ENCODE results near the gene CNTNAP5.

Gene CNTNAP5

GRCh38 chr2:124165698-124166097 is 140.6 kb downstream of the CNTNAP5 start:
- Histone ChIP-seq H4K12ac (ENCODE audit: low read depth, low read length) (no peak overlapping the region), H3K79me1 (ENCODE audit: low read length) (no peaks in the 10 kb centered on the region), H4K91ac (ENCODE audit: low read depth, low read length) (no peak overlapping the region), H3K4ac (ENCODE audit: low read depth, low read length) (no peak overlapping the region), H2BK120ac (ENCODE audit: insufficient read depth, low read length, poor library complexity) (no peak overlapping the region), H2BK12ac (ENCODE audit: low read length) (no peak overlapping the region), H3K27me3 (ENCODE audit: insufficient read depth, low read length) (no peaks in the 10 kb centered on the region), H3K23ac (ENCODE audit: low read length) (no peak overlapping the region), H3K4me2 (ENCODE audit: low read length) (no peak overlapping the region), H3K18ac (ENCODE audit: low read length) (no peak overlapping the region), H2AK5ac (ENCODE audit: low read length) (no peak overlapping the region), H3K4me3 (ENCODE audit: low read depth, low read length) (no peak overlapping the region), H3K9me3 (ENCODE audit: insufficient read depth, low read depth, low read length) (no peaks in the 10 kb centered on the region), H3K36me3 (ENCODE audit: control insufficient read depth in 1 of 2, insufficient read depth in 2 of 2, low read length in 2 of 2) (no peaks in the 10 kb centered on the region), H3K9ac (ENCODE audit: low read length) (no peak overlapping the region), H3K14ac (ENCODE audit: low read length) (no peak overlapping the region), H3K27ac (ENCODE audit: low read depth, low read length) (no peak overlapping the region), H4K8ac (ENCODE audit: low read depth, low read length) (no peak overlapping the region), H3K4me1 (ENCODE audit: control insufficient read depth in 1 of 2, insufficient read depth in 2 of 2, low read length in 2 of 2) (no peaks in the 10 kb centered on the region), H2BK5ac (ENCODE audit: low read depth, low read length, poor library complexity) (no peak overlapping the region), H2AFZ (ENCODE audit: insufficient read depth, low read length, poor library complexity) (no peak overlapping the region), H3K79me2 (ENCODE audit: control insufficient read depth, insufficient read depth, low read length, poor library complexity) (no peaks in the 10 kb centered on the region)
- DNase-seq, result no peak
- WGBS (ENCODE audit: extremely low coverage, insufficient coverage, insufficient read length), result no CpG with 5 or more reads among the region's 6 CpGs

- Histone ChIP-seq H3K23ac (ENCODE audit: low read length) (no peak overlapping the region), H3K9me3 (ENCODE audit: insufficient read depth, low read depth, low read length) (no peaks in the 10 kb centered on the region), H2AFZ (ENCODE audit: insufficient read depth, low read length, poor library complexity) (no peak overlapping the region), H3K36me3 (ENCODE audit: control insufficient read depth in 1 of 2, insufficient read depth in 2 of 2, low read length in 2 of 2) (no peaks in the 10 kb centered on the region), H3K4me3 (ENCODE audit: low read depth, low read length) (no peak overlapping the region), H4K8ac (ENCODE audit: low read depth, low read length) (no peak overlapping the region), H4K91ac (ENCODE audit: low read depth, low read length) (no peak overlapping the region), H3K14ac (ENCODE audit: low read length) (no peak overlapping the region), H3K4me1 (ENCODE audit: control insufficient read depth in 1 of 2, insufficient read depth in 2 of 2, low read length in 2 of 2) (no peaks in the 10 kb centered on the region), H3K27me3 (ENCODE audit: insufficient read depth, low read length) (no peaks in the 10 kb centered on the region), H3K4me2 (ENCODE audit: low read length) (no peak overlapping the region), H2BK12ac (ENCODE audit: low read length) (no peak overlapping the region), H3K79me2 (ENCODE audit: control insufficient read depth, insufficient read depth, low read length, poor library complexity) (no peaks in the 10 kb centered on the region), H2BK120ac (ENCODE audit: insufficient read depth, low read length, poor library complexity) (no peak overlapping the region), H3K4ac (ENCODE audit: low read depth, low read length) (no peak overlapping the region), H4K12ac (ENCODE audit: low read depth, low read length) (no peak overlapping the region), H3K18ac (ENCODE audit: low read length) (no peak overlapping the region), H2BK5ac (ENCODE audit: low read depth, low read length, poor library complexity) (no peak overlapping the region), H3K9ac (ENCODE audit: low read length) (no peak overlapping the region), H3K27ac (ENCODE audit: low read depth, low read length) (no peak overlapping the region), H3K79me1 (ENCODE audit: low read length) (no peaks in the 10 kb centered on the region), H2AK5ac (ENCODE audit: low read length) (no peak overlapping the region)
- no CpG with 5 or more reads among the region's 3 CpGs for WGBS (ENCODE audit: extremely low coverage, insufficient coverage, insufficient read length)
- no peak for DNase-seq
These were observed 146.5 kb downstream of the CNTNAP5 start for GRCh38 chr2:124171472-124172063.

GRCh38 chr2:124178719-124179118 is 153.6 kb downstream of the CNTNAP5 start:
- H3K4me3 ChIP-seq (ENCODE audit: low read depth, low read length), result no peak overlapping the region
- no peak overlapping the region for H3K14ac ChIP-seq (ENCODE audit: low read length)
- H2BK120ac ChIP-seq (ENCODE audit: insufficient read depth, low read length, poor library complexity), result no peak overlapping the region
- no peaks in the 10 kb centered on the region for H3K79me2 ChIP-seq (ENCODE audit: control insufficient read depth, insufficient read depth, low read length, poor library complexity)
- H4K91ac ChIP-seq (ENCODE audit: low read depth, low read length), result no peak overlapping the region
- no peak overlapping the region for H2BK12ac ChIP-seq (ENCODE audit: low read length)
- H4K12ac ChIP-seq (ENCODE audit: low read depth, low read length), result no peak overlapping the region
- no peak overlapping the region for H3K4me2 ChIP-seq (ENCODE audit: low read length)
- H3K23ac ChIP-seq (ENCODE audit: low read length), result no peak overlapping the region
- no peaks in the 10 kb centered on the region for H3K27me3 ChIP-seq (ENCODE audit: insufficient read depth, low read length)
- no peaks in the 10 kb centered on the region for H3K9me3 ChIP-seq (ENCODE audit: insufficient read depth, low read depth, low read length)
- no peak overlapping the region for H2AFZ ChIP-seq (ENCODE audit: insufficient read depth, low read length, poor library complexity)
- no peak overlapping the region for H3K4ac ChIP-seq (ENCODE audit: low read depth, low read length)
- H2BK5ac ChIP-seq (ENCODE audit: low read depth, low read length, poor library complexity), result no peak overlapping the region
- DNase-seq, result no peak
- no peak overlapping the region for H3K27ac ChIP-seq (ENCODE audit: low read depth, low read length)
- H3K9ac ChIP-seq (ENCODE audit: low read length), result no peak overlapping the region
- no peaks in the 10 kb centered on the region for H3K36me3 ChIP-seq (ENCODE audit: control insufficient read depth in 1 of 2, insufficient read depth in 2 of 2, low read length in 2 of 2)
- no peaks in the 10 kb centered on the region for H3K79me1 ChIP-seq (ENCODE audit: low read length)
- no peak overlapping the region for H4K8ac ChIP-seq (ENCODE audit: low read depth, low read length)
- no peak overlapping the region for H3K18ac ChIP-seq (ENCODE audit: low read length)
- no peaks in the 10 kb centered on the region for H3K4me1 ChIP-seq (ENCODE audit: control insufficient read depth in 1 of 2, insufficient read depth in 2 of 2, low read length in 2 of 2)
- WGBS (ENCODE audit: extremely low coverage, insufficient coverage, insufficient read length), result no CpG with 5 or more reads among the region's 1 CpG
- H2AK5ac ChIP-seq (ENCODE audit: low read length), result no peak overlapping the region

- H3K4me1 ChIP-seq (ENCODE audit: control insufficient read depth in 1 of 2, insufficient read depth in 2 of 2, low read length in 2 of 2), result no peaks in the 10 kb centered on the region
- H2BK120ac ChIP-seq (ENCODE audit: insufficient read depth, low read length, poor library complexity), result no peak overlapping the region
- no peak overlapping the region for H4K8ac ChIP-seq (ENCODE audit: low read depth, low read length)
- H3K9me3 ChIP-seq (ENCODE audit: insufficient read depth, low read depth, low read length), result no peaks in the 10 kb centered on the region
- H2AFZ ChIP-seq (ENCODE audit: insufficient read depth, low read length, poor library complexity), result no peak overlapping the region
- H3K4me3 ChIP-seq (ENCODE audit: low read depth, low read length), result no peak overlapping the region
- no peak overlapping the region for H3K18ac ChIP-seq (ENCODE audit: low read length)
- no peak overlapping the region for H2AK5ac ChIP-seq (ENCODE audit: low read length)
- H3K79me2 ChIP-seq (ENCODE audit: control insufficient read depth, insufficient read depth, low read length, poor library complexity), result no peaks in the 10 kb centered on the region
- H3K79me1 ChIP-seq (ENCODE audit: low read length), result no peaks in the 10 kb centered on the region
- no peak overlapping the region for H3K4ac ChIP-seq (ENCODE audit: low read depth, low read length)
- no peaks in the 10 kb centered on the region for H3K27me3 ChIP-seq (ENCODE audit: insufficient read depth, low read length)
- H3K14ac ChIP-seq (ENCODE audit: low read length), result no peak overlapping the region
- H3K4me2 ChIP-seq (ENCODE audit: low read length), result no peak overlapping the region
- DNase-seq, result no peak
- no peak overlapping the region for H3K27ac ChIP-seq (ENCODE audit: low read depth, low read length)
- H2BK5ac ChIP-seq (ENCODE audit: low read depth, low read length, poor library complexity), result no peak overlapping the region
- H2BK12ac ChIP-seq (ENCODE audit: low read length), result no peak overlapping the region
- H4K12ac ChIP-seq (ENCODE audit: low read depth, low read length), result no peak overlapping the region
- H4K91ac ChIP-seq (ENCODE audit: low read depth, low read length), result no peak overlapping the region
- H3K23ac ChIP-seq (ENCODE audit: low read length), result no peak overlapping the region
- H3K9ac ChIP-seq (ENCODE audit: low read length), result no peak overlapping the region
- no peaks in the 10 kb centered on the region for H3K36me3 ChIP-seq (ENCODE audit: control insufficient read depth in 1 of 2, insufficient read depth in 2 of 2, low read length in 2 of 2)
These were observed 155.5 kb downstream of the CNTNAP5 start for GRCh38 chr2:124180635-124181034.
